HG03280 (cell line): ENCODE results near the gene SDR39U1.

Source experiments
- ATAC-seq: cut with Tn5 transposase; IDR thresholded peaks from one replicate; pipeline ENCODE4 v1.9.1; 2021; ENCODE audit warnings: mild to moderate bottlenecking, moderate library complexity; ENCODE audit not compliant: unreplicated experiment

The SDR39U1 gene

DNA sequence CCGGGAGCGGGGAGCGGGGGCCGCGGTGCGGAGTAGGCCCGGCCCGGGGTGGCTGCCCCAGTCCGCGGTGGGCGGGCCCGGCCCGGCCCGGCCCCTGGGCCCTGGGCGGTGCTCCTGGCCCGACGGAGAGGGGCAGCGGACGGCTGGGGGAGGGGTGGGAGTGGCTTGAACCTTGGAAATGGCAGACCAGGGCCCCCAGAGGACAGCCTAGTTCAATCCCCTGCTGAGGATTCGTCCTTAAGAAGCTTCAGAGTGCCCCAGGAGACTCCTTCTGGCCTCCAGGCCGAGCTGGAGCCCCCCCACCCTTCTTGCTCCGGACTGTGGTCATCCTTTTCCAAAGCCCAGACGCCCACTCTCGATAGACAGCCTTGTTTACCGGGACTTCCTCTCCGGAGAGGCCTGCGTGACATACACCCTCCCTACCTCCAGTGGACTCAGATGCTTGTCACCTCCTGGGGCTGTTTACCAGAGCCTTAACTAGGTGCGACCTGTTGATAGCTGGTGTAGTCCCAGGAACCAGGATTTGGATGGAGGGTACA lies 12.4 kb downstream of the SDR39U1 start:
- ATAC-seq, result peak; percentile 54

DNA sequence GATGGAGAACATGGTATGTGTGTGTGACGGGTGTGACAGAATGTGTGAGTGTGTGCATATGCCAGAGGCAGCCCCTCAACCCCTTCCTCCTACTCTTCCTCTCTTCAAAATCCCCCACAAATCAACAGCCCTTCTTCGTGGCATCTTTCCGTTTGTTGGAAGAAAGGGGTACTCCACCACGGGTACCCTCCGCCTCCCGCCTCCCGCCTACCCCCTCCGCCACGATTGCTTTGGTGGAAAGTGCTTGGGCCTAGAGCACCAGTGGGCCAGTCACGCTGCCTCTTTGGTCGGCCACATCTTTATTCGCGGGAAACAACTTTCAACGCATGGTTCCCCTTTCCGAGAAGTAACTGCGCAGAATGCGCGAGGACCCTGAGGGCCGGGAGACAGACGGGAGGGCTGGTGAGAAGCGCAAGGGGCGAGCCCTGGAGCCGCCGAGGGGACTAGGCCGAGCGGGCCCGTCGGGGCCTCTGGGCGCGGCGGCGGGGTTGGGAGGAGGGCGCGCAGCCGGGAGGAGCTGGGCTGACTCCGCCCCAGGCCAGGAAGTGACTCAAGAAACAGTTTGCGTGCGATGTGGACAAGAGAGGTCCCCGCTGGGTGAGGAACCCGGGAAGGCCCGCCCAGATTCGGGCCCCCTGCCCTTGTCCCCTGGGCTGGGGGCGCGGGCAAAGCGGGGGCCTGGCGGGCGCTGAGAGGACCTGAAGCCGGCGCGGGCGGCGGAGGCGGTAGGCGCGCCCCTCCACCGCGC lies 13.0 kb downstream of the SDR39U1 start, which contains the start of the genes CBLN3 and KHNYN:
TSS of gene CBLN3 (minus strand) at position 274 of the 748 bp plus-strand sequence. CDS start 614 bp downstream, outside the sequence.
TSS of gene KHNYN (plus strand) at position 560 of the 748 bp plus-strand sequence. CDS start 777 bp downstream, outside the sequence.
- peak; percentile 83 for ATAC-seq

DNA sequence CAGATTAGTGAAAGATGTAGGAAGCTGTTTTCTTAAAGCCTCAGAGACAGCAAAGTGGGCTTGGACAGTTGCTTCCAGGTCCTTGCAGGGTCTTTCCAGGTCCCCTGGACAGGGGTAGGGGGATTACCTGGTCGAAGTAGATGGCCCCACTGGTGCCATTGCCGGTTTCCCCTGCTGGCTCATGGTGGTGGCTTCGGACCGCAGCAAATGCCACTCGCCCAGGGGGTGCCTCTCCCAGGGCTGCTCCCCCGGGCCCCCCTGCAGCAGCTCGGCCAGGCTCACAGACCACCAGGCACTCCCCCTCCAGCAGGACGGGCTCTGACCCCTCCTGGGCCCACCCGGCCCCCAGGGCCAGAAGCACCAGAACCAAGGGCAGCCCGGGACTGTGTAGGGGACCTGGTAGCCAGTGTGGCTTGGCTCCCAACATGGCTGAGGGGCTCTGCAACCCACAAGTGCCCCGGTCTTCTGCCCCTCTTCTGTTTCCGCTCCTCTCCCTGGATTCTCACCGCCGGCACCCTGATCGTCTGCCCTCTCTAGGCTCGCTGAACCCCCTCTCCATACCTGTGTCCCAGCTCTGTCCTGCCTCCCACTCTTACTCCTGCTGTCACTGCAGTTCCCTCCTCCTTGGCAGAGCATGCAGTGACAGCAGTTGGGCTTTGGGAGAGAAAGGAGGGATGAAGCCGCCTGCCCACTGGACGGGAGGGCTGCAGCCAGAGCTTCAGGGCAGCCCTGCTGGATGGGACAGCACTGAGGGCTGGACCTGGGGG lies 13.8 kb downstream of the SDR39U1 start:
- ATAC-seq, result no peak

DNA sequence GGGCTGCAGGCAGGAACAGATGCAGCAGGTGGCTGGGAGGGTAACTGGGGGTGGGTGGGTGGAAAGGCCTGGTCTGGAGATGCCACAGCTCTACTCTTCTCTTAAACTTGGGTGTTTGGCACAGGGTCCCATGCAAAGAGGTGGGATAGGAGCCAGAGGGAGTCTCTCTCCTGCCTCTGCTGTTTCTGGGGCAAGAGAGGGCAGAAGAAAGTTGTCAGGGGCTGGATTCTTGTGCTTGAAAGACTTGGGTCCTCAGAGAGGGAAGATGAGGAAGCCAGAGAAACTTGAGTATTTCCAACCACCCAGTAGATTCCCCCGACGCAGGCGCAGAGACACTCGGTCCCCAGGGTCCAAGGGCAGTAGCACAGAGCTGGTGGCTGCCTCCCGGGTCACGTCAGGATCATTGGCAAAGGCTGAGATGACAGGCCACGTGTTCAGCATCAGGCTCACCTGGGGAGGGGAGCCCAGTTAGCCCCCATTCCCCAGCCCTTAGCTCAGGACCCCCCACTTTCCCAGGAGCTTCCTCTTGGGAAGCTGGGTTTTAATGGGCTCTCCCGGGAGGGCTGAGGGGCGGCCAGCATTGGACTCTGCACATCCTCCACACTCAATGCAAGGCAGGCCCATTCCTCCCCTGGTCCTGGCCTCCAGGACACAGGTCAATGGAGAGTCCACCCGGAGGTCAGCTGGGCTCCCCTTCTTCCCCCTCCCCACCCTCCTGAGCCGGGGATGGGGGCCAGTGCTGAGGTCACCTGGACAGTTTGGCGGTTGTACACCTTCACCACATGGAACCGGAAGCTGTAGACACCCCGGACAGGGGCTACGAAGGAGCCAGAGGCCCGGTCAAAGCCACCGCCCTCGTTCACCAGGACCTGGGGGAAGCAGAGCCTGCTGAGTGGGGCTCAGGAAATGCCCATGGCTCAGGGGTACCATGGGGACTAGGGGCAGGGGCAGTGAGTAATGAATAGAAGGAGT lies 14.8 kb downstream of the SDR39U1 start:
- no peak for ATAC-seq

DNA sequence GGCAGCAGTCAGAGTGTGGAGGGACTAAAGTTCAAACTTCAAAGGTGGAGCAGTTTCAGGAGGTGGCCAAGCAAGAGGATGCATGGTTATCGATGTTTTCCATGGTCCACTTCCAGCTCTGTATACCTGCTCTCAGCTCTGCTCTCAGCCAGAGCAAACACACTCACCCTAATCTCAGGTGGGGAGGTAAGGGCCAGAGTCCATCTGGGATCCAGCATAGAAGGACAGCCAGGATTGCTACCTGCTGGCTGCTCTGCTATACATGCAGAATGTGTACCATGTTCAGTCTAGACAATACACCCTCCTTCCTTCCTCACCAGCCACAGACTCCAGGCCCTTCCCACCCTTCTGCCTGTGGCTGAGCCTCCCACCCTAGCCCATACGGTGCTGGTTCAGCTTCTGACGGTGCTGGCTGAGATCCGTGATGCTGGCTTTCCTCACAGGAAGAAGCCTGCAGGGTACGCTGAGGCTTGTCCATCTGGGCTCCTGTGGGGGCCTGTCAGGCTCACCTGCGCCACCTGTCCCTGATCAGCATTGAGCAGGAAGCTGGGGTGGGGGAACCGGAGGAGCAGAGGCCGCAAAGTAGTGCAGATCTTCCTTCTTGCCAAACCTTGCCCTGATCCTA lies 15.6 kb downstream of the SDR39U1 start:
- no peak for ATAC-seq

DNA sequence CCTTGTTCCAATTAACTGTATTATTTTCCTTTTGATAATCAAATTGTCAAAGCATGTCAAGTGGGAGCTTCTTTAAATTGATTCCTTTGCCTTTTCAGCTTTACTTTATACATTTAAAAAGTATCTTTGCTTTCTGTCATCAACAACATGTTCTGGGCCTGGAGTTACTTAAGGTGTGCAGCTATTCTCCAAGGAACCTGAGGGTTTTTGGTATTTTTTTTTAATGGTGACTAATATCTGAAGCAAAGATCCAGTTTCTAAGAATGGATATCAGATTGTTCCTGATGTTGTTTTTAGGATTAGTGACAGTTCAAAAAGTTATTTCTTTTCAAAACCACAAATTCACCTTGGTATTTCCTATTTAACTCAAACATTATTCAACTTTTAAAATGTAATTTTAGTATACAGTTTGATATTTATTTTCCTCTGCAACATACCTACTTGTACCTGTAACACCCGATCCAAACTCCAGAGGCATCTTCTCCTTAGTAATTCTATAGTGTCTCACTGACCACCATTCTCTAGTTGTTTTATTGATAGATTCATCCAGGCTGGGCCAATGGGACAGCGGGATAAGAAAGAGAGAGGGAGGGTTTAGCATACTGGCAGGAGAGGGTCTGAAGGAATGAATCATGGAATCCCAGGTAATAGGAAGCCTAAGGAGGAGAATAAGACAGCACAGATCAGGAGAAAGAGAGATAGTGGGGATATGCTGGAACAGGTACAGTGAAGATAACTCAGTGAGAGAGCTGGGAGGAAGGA lies 16.2 kb downstream of the SDR39U1 start:
- ATAC-seq, result no peak

DNA sequence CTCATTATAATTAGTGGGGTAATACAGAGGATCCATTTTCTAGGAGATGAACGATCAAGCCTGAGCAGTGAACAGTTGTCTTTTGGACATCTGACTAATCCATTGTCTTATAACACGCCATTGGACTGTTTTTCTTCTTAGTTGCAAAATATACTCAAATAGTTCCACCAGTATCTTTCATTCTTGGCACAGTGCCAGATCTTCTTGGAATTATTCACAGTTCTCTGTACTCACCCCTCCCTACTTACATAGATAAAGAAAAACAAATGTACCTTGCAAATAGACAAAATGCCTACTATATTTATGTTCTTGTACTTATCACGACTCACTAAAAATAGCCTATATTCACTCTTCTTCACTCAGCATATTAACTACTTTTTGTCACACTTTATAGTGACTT lies 16.9 kb downstream of the SDR39U1 start:
- no peak for ATAC-seq

DNA sequence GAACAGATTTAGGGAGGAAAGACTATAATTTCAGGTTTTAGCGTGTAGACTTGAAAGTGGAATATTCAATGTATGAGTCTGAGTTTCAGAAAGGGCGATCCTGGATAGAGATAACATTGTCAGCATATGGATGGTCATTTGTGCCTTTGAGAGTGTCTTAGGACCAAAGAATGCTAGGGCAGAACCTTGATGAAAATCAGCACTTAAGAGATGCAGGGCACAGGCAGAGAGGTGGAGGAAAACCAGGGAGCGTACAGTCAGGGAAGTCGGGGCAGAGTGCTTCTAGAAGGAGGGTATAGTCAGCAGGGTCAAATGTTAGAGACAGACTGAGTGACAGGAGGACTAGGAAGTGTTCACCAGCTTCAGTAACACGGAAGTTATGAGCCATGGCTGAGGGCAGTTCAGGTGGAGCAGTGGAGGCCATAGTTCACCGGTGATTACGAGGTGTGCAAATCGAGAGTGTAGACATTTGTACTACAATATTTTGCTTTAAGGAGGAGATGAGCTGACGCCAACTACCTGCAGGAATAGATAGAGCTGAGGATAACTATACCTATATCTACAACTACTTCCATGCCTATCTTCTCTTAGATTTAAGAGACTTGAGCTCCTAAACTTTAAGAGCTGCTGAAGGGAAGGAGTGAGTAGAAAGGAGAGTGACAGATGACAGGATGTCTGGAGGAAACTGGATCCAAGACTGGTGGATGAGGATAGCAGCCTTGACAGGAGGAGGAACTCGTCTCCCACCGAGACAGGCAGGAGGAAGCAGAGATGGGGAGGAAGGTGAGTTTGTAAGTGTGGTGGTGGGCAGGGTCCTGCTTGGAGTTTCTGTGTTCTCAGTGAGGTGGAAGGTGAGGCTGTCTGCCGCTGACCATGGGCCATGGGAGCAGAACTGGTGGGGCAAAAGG lies 19.6 kb downstream of the SDR39U1 start:
- no peak for ATAC-seq

DNA sequence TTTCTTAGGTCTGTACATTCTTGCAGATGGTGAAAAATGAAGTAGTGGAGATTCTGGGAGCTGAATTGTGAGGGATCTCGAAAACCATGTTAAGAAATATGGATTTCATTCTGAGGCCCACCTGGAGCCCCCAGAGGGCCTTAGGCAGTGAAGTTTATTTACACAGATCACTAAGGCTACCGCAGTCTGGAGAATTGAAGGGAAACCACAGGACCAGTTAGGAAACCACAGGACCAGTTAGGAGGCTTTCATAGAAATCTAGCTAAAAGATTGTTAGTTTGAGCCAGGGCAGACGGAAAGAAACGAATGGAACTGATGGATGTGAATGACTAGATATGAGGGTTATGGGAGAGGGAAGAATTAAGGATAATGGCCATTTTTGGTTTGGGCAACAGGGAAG lies 20.3 kb downstream of the SDR39U1 start:
- ATAC-seq, result no peak

DNA sequence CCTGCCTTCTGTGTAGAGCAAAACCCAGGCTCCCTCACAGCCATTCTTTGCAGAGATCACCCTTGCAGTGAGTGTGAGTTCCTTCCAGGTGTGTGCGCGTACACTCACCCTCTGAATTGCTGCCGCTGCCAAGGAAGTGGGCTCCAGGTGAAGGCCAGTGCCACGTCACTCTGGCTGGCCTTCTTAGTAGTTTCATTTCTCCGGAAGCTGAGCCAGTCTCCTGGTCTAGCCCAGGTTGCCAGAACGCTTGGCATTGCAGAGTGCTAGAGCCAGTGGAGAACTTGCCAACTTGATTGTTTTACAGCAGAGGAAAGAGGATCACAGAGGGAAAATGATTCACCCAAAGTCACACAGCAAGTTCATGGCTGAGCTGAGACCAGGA lies 24.1 kb downstream of the SDR39U1 start:
- no peak for ATAC-seq

DNA sequence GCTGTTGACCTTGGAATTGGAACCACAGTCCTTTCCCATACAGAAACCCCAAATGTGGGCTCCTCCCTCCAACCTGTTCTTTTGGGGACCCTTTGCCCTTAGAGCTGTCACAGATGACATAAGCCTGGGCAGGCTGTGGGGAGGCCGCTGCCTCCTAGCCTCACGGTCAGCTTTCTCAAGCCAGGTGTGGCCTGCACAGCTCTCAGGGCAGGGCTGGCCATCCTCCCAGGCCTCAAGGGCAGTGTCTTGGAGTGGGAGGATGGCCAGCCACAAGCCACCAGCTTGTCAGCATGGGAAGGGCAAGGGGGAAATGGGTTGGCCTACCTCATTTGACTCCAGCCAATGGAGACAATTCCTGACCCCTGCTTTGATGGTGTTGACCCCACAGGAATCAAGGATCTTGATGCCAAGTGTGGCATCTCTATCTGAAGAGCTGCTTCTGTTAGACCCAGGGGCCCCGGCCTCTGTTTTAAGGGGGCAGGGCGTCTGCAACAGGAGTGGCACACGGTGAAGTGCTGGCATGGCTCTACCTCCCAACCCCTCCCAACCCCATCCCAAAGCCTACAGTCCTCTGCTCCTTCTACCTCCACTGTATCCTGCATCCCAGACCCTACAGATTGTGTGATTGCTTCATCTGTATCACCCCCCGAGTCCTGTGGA lies 24.6 kb downstream of the SDR39U1 start:
- ATAC-seq, result no peak

DNA sequence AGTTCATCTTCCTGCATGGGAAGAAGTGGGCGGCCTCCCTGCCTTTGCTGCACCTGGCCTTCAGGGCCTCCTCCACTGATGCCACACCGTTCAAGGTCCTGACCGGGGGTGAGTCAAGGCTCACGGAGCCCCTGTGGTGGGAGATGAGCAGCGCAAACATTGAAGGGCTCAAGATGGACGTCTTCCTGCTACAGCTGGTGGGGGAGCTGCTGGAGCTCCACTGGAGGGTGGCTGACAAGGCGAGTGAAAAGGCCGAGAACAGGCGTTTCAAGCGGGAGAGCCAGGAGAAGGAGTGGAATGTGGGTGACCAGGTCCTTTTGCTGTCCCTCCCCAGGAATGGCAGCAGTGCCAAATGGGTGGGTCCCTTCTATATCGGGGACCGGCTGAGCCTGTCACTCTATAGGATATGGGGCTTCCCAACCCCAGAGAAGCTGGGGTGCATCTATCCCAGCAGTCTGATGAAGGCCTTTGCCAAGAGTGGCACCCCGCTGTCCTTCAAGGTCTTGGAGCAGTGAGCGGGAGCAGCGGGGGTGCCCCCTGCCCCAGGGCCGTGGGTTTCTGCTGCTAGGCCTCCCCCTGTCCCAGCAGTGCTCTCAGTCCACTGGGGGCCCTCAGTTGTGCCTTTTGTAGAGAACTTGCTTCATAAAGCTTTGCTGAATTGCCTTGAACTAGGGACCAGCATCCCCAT lies 25.5 kb downstream of the SDR39U1 start:
- no peak for ATAC-seq

DNA sequence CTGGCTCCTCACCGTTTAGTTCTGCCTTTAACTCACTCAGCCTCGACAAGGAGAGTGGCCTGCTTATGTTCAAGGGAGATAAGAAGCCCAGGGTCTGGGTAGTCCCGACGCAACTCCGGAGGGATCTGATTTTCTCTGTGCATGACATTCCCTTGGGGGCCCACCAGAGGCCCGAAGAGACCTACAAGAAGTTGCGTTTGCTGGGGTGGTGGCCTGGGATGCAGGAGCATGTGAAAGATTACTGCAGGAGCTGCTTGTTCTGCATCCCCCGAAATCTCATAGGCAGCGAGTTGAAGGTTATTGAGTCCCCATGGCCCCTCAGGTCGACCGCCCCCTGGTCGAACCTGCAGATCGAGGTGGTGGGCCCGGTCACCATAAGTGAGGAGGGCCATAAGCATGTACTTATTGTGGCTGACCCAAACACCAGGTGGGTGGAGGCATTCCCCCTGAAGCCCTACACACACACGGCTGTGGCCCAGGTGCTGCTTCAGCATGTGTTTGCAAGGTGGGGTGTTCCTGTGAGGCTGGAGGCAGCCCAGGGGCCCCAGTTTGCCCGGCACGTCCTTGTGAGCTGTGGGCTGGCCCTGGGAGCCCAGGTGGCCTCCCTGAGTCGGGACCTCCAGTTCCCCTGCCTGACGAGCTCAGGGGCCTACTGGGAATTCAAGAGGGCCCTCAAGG lies 26.2 kb downstream of the SDR39U1 start:
- no peak for ATAC-seq

DNA sequence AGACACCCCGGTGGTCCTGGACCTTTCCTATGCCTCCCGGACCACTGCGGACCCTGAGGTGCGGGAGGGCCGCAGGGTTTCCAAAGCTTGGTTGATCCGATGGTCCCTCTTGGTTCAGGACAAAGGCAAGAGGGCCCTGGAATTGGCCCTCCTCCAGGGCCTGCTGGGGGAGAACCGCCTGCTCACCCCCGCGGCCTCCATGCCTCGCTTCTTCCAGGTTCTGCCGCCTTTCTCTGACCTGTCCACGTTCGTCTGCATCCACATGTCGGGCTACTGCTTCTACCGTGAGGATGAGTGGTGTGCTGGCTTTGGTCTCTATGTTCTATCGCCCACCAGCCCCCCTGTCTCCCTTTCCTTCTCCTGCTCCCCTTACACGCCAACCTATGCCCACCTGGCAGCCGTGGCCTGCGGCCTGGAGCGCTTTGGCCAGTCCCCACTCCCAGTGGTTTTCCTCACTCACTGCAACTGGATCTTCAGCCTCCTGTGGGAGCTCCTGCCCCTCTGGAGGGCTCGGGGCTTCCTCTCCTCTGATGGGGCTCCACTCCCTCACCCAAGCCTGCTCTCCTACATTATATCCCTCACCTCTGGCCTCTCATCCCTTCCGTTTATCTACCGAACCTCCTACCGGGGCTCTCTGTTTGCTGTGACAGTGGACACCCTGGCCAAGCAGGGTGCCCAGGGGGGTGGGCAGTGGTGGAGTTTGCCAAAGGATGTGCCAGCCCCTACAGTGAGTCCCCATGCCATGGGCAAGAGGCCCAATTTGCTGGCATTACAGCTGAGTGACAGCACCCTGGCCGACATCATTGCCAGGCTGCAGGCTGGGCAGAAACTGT lies 26.9 kb downstream of the SDR39U1 start:
- no peak for ATAC-seq

DNA sequence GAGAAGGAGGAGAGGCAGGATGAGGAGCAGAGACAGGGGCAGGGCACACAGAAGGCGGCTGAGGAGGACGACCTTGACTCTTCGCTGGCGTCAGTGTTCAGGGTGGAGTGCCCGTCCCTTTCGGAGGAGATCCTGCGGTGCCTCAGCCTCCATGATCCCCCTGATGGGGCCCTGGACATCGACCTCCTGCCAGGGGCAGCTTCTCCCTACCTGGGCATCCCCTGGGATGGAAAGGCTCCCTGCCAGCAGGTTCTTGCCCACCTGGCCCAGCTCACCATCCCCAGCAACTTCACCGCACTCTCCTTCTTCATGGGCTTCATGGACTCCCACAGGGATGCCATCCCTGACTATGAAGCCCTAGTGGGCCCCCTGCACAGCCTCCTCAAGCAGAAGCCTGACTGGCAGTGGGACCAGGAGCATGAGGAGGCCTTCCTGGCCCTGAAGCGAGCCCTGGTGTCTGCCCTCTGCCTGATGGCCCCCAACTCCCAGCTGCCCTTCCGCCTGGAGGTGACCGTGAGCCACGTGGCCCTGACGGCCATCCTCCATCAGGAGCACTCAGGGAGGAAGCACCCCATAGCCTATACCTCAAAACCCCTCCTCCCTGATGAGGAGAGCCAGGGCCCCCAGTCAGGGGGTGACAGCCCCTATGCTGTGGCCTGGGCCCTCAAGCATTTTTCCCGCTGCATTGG lies 27.7 kb downstream of the SDR39U1 start:
- no peak for ATAC-seq
